IMR-90 (cell line): Measurements from ENCODE around the gene TAF1D. TPM values are rescaled to one million over a fixed set of nuclear protein-coding genes. Genes with fewer than 3 reads are reported as not detected.

ENCODE experiments used
- ATAC-seq: fragments of 200-7000 bp; cut with Tn5 transposase; 2 replicates; pipeline ENCODE4 v1.9.1; 2020; ENCODE audit warnings: low read depth, mild to moderate bottlenecking, moderate library complexity
- BruUV-seq: library from RNA; stranded (reverse); fragments of 400-500 nt; replicated peaks from 2 replicates; lab custom pipeline; 2021; lab: Mats Ljungman, UMichigan
- CTCF ChIA-PET: fragments of 300-600 bp; formaldehyde crosslinking; extraction: SDS; loops from one replicate; lab custom pipeline; 2021; ENCODE audit warnings: antibody characterized with exemption; lab: Yijun Ruan, JAX
- POLR2A ChIA-PET: fragments of 300-600 bp; sonication (Branson Sonifier 250); formaldehyde crosslinking; loops from one replicate; lab custom pipeline; 2022; ENCODE audit warnings: antibody characterized with exemption; ENCODE audit not compliant: unreplicated experiment; lab: Charles Lee
- DNase-seq: peaks from one replicate; pipeline ENCODE4 v3.0.0; 2013
- H2AFZ ChIP-seq: replicated peaks from 2 replicates; pipeline ENCODE3; 2013; ENCODE audit warnings: low read length, mild to moderate bottlenecking; ENCODE audit not compliant: poor library complexity
- H2AK5ac ChIP-seq: 2 replicates; pipeline ENCODE4 v1.6.1; 2013; ENCODE audit warnings: low read depth, low read length, inconsistent platforms
- H2AK9ac ChIP-seq: replicated peaks from 2 replicates; pipeline ENCODE3; 2013; ENCODE audit warnings: mild to moderate bottlenecking, low read depth, low read length, moderate library complexity; ENCODE audit not compliant: poor library complexity
- H2BK120ac ChIP-seq: 2 replicates; pipeline ENCODE4 v1.6.1; 2013; ENCODE audit warnings: low read depth, low read length, inconsistent platforms
- H2BK15ac ChIP-seq: 3 replicates; pipeline ENCODE4 v1.6.1; 2013; ENCODE audit warnings: low read depth, low read length, inconsistent platforms
- H2BK20ac ChIP-seq: 2 replicates; pipeline ENCODE4 v1.6.1; 2013; ENCODE audit warnings: low read depth, mild to moderate bottlenecking, inconsistent platforms, low read length, moderate library complexity
- H2BK5ac ChIP-seq: 2 replicates; pipeline ENCODE4 v1.6.1; 2013; ENCODE audit warnings: mild to moderate bottlenecking, low read depth, low read length, inconsistent platforms; ENCODE audit not compliant: poor library complexity, severe bottlenecking
- H3K14ac ChIP-seq: replicated peaks from 2 replicates; pipeline ENCODE4 v1.6.1; 2013; ENCODE audit warnings: low read depth, low read length, inconsistent platforms
- H3K18ac ChIP-seq: 2 replicates; pipeline ENCODE4 v1.6.1; 2013; ENCODE audit warnings: low read depth, low read length, control low read depth
- H3K23ac ChIP-seq: 2 replicates; pipeline ENCODE4 v1.6.1; 2013; ENCODE audit warnings: low read depth, low read length, inconsistent platforms
- H3K27ac ChIP-seq: 2 replicates; pipeline ENCODE4 v1.5.1; 2013; ENCODE audit warnings: mild to moderate bottlenecking, control low read depth, low read length; ENCODE audit not compliant: insufficient read depth
- H3K27me3 ChIP-seq: 2 replicates; pipeline ENCODE4 v1.6.1; 2013; ENCODE audit warnings: low read length; ENCODE audit not compliant: control insufficient read depth, insufficient read depth
- H3K36me3 ChIP-seq: 2 replicates; pipeline ENCODE4 v1.6.1; 2013; ENCODE audit warnings: low read length, mixed read lengths; ENCODE audit not compliant: control insufficient read depth, insufficient read depth
- H3K4ac ChIP-seq: 2 replicates; pipeline ENCODE4 v1.6.1; 2013; ENCODE audit warnings: low read depth, low read length, inconsistent platforms
- H3K4me1 ChIP-seq: 2 replicates; pipeline ENCODE4 v1.6.1; 2013; ENCODE audit warnings: low read length, mixed read lengths; ENCODE audit not compliant: control insufficient read depth, insufficient read depth
- H3K4me2 ChIP-seq: 2 replicates; pipeline ENCODE4 v1.6.1; 2013; ENCODE audit warnings: low read depth, mild to moderate bottlenecking, control low read depth, low read length, moderate library complexity
- H3K4me3 ChIP-seq: 2 replicates; pipeline ENCODE4 v1.5.1; 2013; ENCODE audit warnings: low read depth, mild to moderate bottlenecking, control low read depth, low read length, moderate library complexity; ENCODE audit not compliant: insufficient read depth
- H3K56ac ChIP-seq: 2 replicates; pipeline ENCODE4 v1.6.1; 2013; ENCODE audit warnings: low read length, inconsistent platforms; ENCODE audit not compliant: insufficient read depth; ENCODE audit errors: extremely low read depth
- H3K79me1 ChIP-seq, 2 experiments: 2 replicates each; pipeline ENCODE4 v1.6.1; 2013; ENCODE audit warnings: low read length in 2 of 2, inconsistent platforms in 1 of 2, low read depth in 1 of 2
- H3K9ac ChIP-seq: 2 replicates; pipeline ENCODE4 v1.6.1; 2013; ENCODE audit warnings: low read depth, low read length, control low read depth
- H3K9me1 ChIP-seq: 2 replicates; pipeline ENCODE4 v1.6.1; 2013; ENCODE audit warnings: low read length, inconsistent platforms; ENCODE audit not compliant: insufficient read depth
- H3K9me3 ChIP-seq: 2 replicates; pipeline ENCODE4 v1.6.1; 2013; ENCODE audit warnings: low read length; ENCODE audit not compliant: control insufficient read depth, insufficient read depth
- H4K20me1 ChIP-seq: 2 replicates; pipeline ENCODE4 v1.6.1; 2013; ENCODE audit warnings: low read length, inconsistent platforms; ENCODE audit not compliant: insufficient read depth
- H4K5ac ChIP-seq: 2 replicates; pipeline ENCODE4 v1.6.1; 2013; ENCODE audit warnings: mild to moderate bottlenecking, low read depth, low read length, control low read depth
- H4K8ac ChIP-seq, 2 experiments: 2 replicates each; pipeline ENCODE4 v1.6.1; 2013; ENCODE audit warnings: low read depth in 2 of 2, low read length in 2 of 2, control low read depth in 1 of 2, inconsistent platforms in 1 of 2
- H4K91ac ChIP-seq: 2 replicates; pipeline ENCODE4 v1.6.1; 2013; ENCODE audit warnings: low read depth, low read length, inconsistent platforms; ENCODE audit not compliant: insufficient read depth
- BHLHE40 ChIP-seq: fragments of 150-350 bp; IDR thresholded peaks from 2 replicates; pipeline ENCODE4 v1.6.1; 2016; ENCODE audit warnings: mild to moderate bottlenecking, low read depth, low read length
- CEBPB ChIP-seq: IDR thresholded peaks from 2 replicates; pipeline ENCODE4 v1.6.1; 2012; ENCODE audit warnings: low read depth, low read length, improper control_type of control experiment
- CHD1 ChIP-seq: IDR thresholded peaks from 2 replicates; pipeline ENCODE4 v1.6.1; 2012; ENCODE audit warnings: low read depth, low read length, improper control_type of control experiment
- CTCF ChIP-seq: conservative IDR thresholded peaks from 2 replicates; pipeline ENCODE4 v1.5.1; 2012; ENCODE audit warnings: mild to moderate bottlenecking, low read depth, low read length, improper control_type of control experiment
- ELK1 ChIP-seq: fragments of 150-350 bp; IDR thresholded peaks from 2 replicates; pipeline ENCODE4 v1.6.1; 2016; ENCODE audit warnings: low read depth, mild to moderate bottlenecking, low read length, moderate library complexity, borderline replicate concordance
- FOS ChIP-seq: fragments of 150-350 bp; IDR thresholded peaks from 2 replicates; pipeline ENCODE4 v1.6.1; 2016; ENCODE audit warnings: low read depth, low read length
- MAFK ChIP-seq: IDR thresholded peaks from 2 replicates; pipeline ENCODE4 v1.6.1; 2012; ENCODE audit warnings: low read depth, low read length, improper control_type of control experiment
- MAZ ChIP-seq: IDR thresholded peaks from 2 replicates; pipeline ENCODE4 v1.6.1; 2012; ENCODE audit warnings: low read depth, mild to moderate bottlenecking, low read length, improper control_type of control experiment, moderate library complexity, borderline replicate concordance
- MXI1 ChIP-seq: IDR thresholded peaks from 2 replicates; pipeline ENCODE4 v1.6.1; 2012; ENCODE audit warnings: low read depth, mild to moderate bottlenecking, low read length, moderate library complexity, borderline replicate concordance
- NFE2L2 ChIP-seq: fragments of 150-350 bp; IDR thresholded peaks from 2 replicates; pipeline ENCODE4 v1.6.1; 2016; ENCODE audit warnings: low read depth, mild to moderate bottlenecking, low read length
- POLR2A ChIP-seq: IDR thresholded peaks from 2 replicates; pipeline ENCODE4 v1.6.1; 2012; ENCODE audit warnings: mild to moderate bottlenecking, low read depth, low read length
- RAD21 ChIP-seq: IDR thresholded peaks from 2 replicates; pipeline ENCODE4 v1.6.1; 2012; ENCODE audit warnings: low read length, improper control_type of control experiment
- RCOR1 ChIP-seq: IDR thresholded peaks from 2 replicates; pipeline ENCODE4 v1.6.1; 2012; ENCODE audit warnings: mild to moderate bottlenecking, low read length, improper control_type of control experiment; ENCODE audit not compliant: insufficient replicate concordance
- RFX5 ChIP-seq: IDR thresholded peaks from 2 replicates; pipeline ENCODE4 v1.8.0; 2012; ENCODE audit warnings: low read depth, mild to moderate bottlenecking, low read length, moderate library complexity
- SMC3 ChIP-seq: fragments of 150-350 bp; IDR thresholded peaks from 2 replicates; pipeline ENCODE4 v1.6.1; 2016; ENCODE audit warnings: low read depth, mild to moderate bottlenecking, antibody characterized with exemption, low read length, moderate library complexity
- USF2 ChIP-seq: fragments of 150-350 bp; IDR thresholded peaks from 2 replicates; pipeline ENCODE4 v1.6.1; 2017; ENCODE audit warnings: mild to moderate bottlenecking, antibody characterized with exemption, low read length, low read depth
- WGBS, 2 experiments: methylation state at CpG; one replicate each; pipeline versions ENCODE4 v1.1.5 to v1.1.7; 2013; ENCODE audit warnings: missing lambda C conversion rate in 2 of 2; ENCODE audit not compliant: insufficient read length in 1 of 2; ENCODE audit errors: extremely low coverage in 2 of 2; 5-methylcytosine and 5-hydroxymethylcytosine counted together
- dilution Hi-C: fragments of 300-500 bp; cut with HindIII; formaldehyde crosslinking; loops from one replicate; pipeline ENCODE4 v1.14.3; 2018; ENCODE audit warnings: low sequenced_read_pairs; ENCODE audit not compliant: unreplicated experiment
- in situ Hi-C: fragments of 300-500 bp; cut with MboI; formaldehyde crosslinking; loops from 3 replicates; pipeline ENCODE4 v1.14.3; 2019; ENCODE audit warnings: low sequenced_read_pairs, inconsistent platforms, mixed read lengths
- intact Hi-C: fragments of 100-400 bp; cut with micrococcal nuclease; formaldehyde crosslinking; loops from 2 replicates; pipeline ENCODE4 v1.10.0; 2022
- polyA plus RNA-seq, 3 experiments: library from polyadenylated mRNA; depleted of rRNA; stranded (reverse); fragments of >200 nt; gene quantifications; 2 replicates each; pipeline ENCODE4 v1.2.3, GENCODE V29; 2012; ENCODE audit warnings: low replicate concordance in 1 of 3
- total RNA-seq: library from RNA; depleted of rRNA; stranded (reverse); fragments of >200 nt; gene quantifications from 2 replicates; pipeline ENCODE4 v1.2.3, GENCODE V29; 2012

The TAF1D gene
- total and polyA plus RNA-seq, 2 of the 4 experiments (the other 2 are of a cell fraction): 56.8 to 133 TPM

GRCh38 chr11:93751001-93751400 lies 9.7 kb upstream of the TAF1D start:
- H3K56ac ChIP-seq: no peak overlapping the region
- DNase-seq: no peak
- H2BK5ac ChIP-seq: no peak overlapping the region
- no peak overlapping the region for H4K8ac ChIP-seq
- no peak overlapping the region for H2AK9ac ChIP-seq
- no peak overlapping the region for H3K14ac ChIP-seq
- H2BK120ac ChIP-seq: no peak overlapping the region
- no peak overlapping the region for H3K4ac ChIP-seq
- no peak overlapping the region for H2BK15ac ChIP-seq
- no peaks in the 10 kb centered on the region for H3K27me3 ChIP-seq
- H3K27ac ChIP-seq: no peak overlapping the region
- BruUV-seq: no TSS peak
- H4K5ac ChIP-seq: no peak overlapping the region
- H3K4me2 ChIP-seq: no peak overlapping the region
- H4K91ac ChIP-seq: no peak overlapping the region
- H4K20me1 ChIP-seq: no peaks in the 10 kb centered on the region
- H2AK5ac ChIP-seq: no peak overlapping the region
- no peaks in the 10 kb centered on the region for H3K9me1 ChIP-seq
- H2AFZ ChIP-seq: no peak overlapping the region
- ChIA-PET POLR2A (interaction anchor here (0.6 to 1.1 kb wide), 4 partner anchors 9 to 33 kb away, joined by 4 to 25 read pairs (median 16); partner anchors contain the start of genes C11orf54, MED17 and TAF1D), CTCF (no interaction called here)
- no peak overlapping the region for H3K23ac ChIP-seq
- ATAC-seq: no peak
- H3K18ac ChIP-seq: no peak overlapping the region
- dilution Hi-C loops: no loop called here
- H3K79me1 ChIP-seq: peaks cover 0 to 4% of the 10 kb centered on the region in 2 experiments; a peak in 3 of 4 replicates
- intact Hi-C loops: no loop called here
- no peaks in the 10 kb centered on the region for H3K4me1 ChIP-seq
- H2BK20ac ChIP-seq: no peak overlapping the region
- peaks cover 9% of the 10 kb centered on the region; the same call in 1 of the 2 replicates for H3K36me3 ChIP-seq
- no peak overlapping the region for H3K4me3 ChIP-seq
- in situ Hi-C loops: no loop called here
- H3K9ac ChIP-seq: no peak overlapping the region
- H3K9me3 ChIP-seq: no peaks in the 10 kb centered on the region
- TF ChIP-seq RCOR1 (no peak), MXI1 (no peak), MAFK (no peak), MAZ (no peak), RFX5 (no peak), POLR2A (no peak), FOS (no peak), BHLHE40 (no peak), USF2 (no peak), CTCF (no peak), ELK1 (no peak), RAD21 (no peak), NFE2L2 (no peak), CHD1 (no peak), SMC3 (no peak), CEBPB (no peak)
- WGBS, 2 experiments: no CpG with 5 or more reads among the region's 1 CpG
